ENCODE data around the gene SEL1L.

The SEL1L gene

DNA sequence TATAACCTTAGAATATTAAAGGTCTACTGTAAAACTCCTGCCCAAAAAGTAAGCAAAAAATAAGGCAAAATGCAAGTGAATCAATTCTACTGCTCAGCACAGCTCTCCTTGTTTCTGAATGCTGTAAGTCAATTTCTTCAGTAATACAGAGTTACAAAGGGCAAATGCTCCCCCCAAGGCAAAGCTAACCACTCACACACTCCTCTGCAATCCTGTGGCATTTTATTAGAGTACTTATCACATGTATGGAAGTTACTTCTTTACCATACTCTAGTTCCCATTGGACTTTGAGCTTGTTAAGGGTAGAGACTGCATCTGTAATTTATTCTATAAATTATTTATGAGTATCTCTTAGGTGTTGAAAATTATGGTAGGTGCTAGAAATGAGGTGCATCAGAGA lies 27.2 kb downstream of the SEL1L start:
- H3K4me3 ChIP-seq (ENCODE audit: low read length): no peak overlapping the region
- DNase-seq (ENCODE audit: low read depth): no peak
- TF ChIP-seq, protein P1, sequence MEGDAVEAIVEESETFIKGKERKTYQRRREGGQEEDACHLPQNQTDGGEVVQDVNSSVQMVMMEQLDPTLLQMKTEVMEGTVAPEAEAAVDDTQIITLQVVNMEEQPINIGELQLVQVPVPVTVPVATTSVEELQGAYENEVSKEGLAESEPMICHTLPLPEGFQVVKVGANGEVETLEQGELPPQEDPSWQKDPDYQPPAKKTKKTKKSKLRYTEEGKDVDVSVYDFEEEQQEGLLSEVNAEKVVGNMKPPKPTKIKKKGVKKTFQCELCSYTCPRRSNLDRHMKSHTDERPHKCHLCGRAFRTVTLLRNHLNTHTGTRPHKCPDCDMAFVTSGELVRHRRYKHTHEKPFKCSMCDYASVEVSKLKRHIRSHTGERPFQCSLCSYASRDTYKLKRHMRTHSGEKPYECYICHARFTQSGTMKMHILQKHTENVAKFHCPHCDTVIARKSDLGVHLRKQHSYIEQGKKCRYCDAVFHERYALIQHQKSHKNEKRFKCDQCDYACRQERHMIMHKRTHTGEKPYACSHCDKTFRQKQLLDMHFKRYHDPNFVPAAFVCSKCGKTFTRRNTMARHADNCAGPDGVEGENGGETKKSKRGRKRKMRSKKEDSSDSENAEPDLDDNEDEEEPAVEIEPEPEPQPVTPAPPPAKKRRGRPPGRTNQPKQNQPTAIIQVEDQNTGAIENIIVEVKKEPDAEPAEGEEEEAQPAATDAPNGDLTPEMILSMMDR (IDR thresholded peaks at IDR 0.05; ENCODE audit: insufficient read depth, low read depth, low read length, missing control alignments): no peak

DNA sequence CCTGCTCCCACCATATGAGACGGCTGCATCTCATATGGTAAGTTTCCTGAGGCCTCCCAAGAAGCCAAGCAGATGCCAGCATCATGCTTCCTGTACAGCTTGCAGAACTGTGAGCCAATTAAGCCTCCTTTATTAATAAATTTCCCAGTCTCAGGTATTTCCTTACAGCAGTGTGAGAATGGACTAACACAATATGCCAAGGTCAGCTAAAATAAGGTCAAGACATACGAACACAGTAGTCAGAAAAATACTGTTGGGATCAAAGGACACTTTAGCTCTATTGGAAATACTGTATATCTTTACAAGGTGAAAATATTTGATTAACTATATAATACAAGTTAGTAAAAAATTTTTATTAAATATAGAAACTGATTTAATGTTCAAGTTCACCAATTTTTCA lies 28.8 kb downstream of the SEL1L start:
- DNase-seq (ENCODE audit: low read depth): no peak
- TF ChIP-seq, protein P1 (IDR thresholded peaks at IDR 0.05; ENCODE audit: insufficient read depth, low read depth, low read length, missing control alignments): no peak
- no peak overlapping the region for H3K4me3 ChIP-seq (ENCODE audit: low read length)

DNA sequence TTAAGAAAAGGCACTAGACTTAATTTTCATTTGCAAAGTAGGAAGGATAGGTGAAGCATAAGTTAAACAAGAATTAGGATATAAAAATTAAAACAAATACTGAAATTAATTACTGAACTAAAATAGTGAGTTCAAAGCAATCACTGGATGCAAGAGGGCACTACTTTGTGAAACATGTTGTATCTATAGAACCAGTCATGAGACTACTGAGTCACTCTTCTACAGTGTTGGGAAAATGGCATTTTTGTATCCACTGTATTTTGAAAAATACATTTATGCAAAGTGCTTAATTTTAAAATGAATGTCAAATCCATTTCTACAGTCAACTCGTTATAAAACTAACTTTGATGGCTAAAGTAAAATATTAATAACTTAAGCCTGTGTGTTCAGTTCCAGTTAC lies 47.9 kb downstream of the SEL1L start:
- TF ChIP-seq, protein P1 (IDR thresholded peaks at IDR 0.05; ENCODE audit: insufficient read depth, low read depth, low read length, missing control alignments): no peak
- no peak overlapping the region for H3K4me3 ChIP-seq (ENCODE audit: low read length)
- no peak for DNase-seq (ENCODE audit: low read depth)

DNA sequence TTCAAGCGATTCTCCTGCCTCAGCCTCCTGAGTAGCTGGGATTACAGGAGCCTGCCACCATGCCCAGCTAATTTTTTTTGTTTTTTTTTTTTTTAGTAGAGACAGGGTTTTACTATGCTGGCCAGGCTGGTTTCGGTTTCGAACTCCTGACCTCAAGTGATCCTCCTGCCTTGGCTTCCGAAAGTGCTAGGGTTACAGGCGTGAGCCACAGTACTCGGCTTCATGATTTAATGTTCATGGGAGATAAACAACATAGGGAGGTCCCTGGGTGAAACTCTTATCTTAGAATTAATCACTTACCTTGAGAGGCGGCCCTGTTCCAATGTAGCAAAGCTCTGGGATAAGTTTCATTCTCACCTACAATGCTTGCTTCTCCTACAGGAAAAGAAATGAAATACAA lies 48.3 kb downstream of the SEL1L start:
- H3K4me3 ChIP-seq (ENCODE audit: low read length): no peak overlapping the region
- TF ChIP-seq, protein P1 (IDR thresholded peaks at IDR 0.05; ENCODE audit: insufficient read depth, low read depth, low read length, missing control alignments): no peak
- DNase-seq (ENCODE audit: low read depth): no peak

DNA sequence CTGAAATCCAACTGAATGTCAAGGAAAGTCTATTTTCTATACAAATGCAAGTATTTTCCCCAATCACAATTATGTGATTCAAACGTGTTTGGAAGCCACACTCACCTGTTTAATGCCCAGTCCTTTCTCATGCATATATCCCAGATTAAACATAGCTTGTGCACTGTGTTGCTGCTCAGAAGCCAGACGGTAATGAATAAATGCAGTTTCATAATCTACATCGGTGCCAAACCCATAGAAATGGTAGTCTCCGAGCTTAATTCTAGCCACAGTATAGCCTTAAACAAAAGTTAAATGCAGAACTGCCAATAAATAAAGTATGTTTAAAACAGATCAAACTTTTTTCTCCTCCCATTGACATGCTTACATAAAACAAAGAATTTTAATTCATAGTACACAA lies 49.5 kb downstream of the SEL1L start:
- DNase-seq (ENCODE audit: low read depth): no peak
- no peak overlapping the region for H3K4me3 ChIP-seq (ENCODE audit: low read length)
- TF ChIP-seq, protein P1 (IDR thresholded peaks at IDR 0.05; ENCODE audit: insufficient read depth, low read depth, low read length, missing control alignments): no peak

DNA sequence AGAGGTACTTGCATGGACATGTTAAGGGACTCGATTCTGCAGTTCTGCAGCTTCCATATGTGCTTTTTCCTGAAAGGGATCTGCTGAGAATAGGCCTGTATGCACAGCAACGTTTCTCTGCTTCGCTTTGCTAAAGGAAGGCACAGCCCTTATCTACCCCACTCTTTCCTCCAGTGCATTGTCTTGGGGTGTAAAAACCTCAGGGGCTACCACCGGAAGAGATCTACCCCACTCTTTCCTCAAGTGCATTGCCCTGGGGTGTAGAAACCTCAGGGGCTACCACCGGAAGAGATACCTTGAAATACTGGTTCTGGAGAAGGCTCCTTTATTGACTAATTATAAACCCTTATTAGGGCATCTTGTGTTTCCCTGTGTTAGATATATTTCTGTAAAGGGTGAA lies 52.9 kb downstream of the SEL1L start:
- TF ChIP-seq, protein P1 (IDR thresholded peaks at IDR 0.05; ENCODE audit: insufficient read depth, low read depth, low read length, missing control alignments): no peak
- no peak overlapping the region for H3K4me3 ChIP-seq (ENCODE audit: low read length)
- DNase-seq (ENCODE audit: low read depth): no peak

DNA sequence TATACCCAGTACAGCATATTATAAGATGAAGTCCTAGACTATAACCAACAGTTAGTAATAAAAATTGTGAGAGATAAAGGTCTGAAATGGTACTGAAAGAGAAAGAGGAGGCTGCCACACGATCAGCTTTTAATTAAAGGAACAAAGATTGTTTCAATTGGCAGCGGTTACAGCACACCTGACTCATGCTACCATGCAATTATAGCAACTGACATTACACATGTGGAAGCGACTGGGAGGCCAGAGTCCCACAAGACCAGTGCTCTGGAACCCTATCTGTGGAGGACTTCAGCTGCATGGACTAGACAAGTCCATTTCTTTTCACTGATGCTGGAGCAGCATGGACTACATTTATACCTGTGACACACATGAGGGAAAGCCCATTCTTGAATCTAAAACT lies 55.2 kb downstream of the SEL1L start:
- H3K4me3 ChIP-seq (ENCODE audit: low read length): no peak overlapping the region
- TF ChIP-seq, protein P1 (IDR thresholded peaks at IDR 0.05; ENCODE audit: insufficient read depth, low read depth, low read length, missing control alignments): no peak
- DNase-seq (ENCODE audit: low read depth): no peak
